RKO (cell line): ENCODE measurements around the gene DAPK1.
A peak's percentile ranks its signal among the peaks of the same experiment; 100 is the strongest.

ENCODE experiments used
- DNase-seq: peaks from one replicate; pipeline ENCODE4 v3.0.0-alpha.2; 2016; ENCODE audit warnings: low spot score

DAPK1 gene

GRCh38 chr9:87517732-87518131 lies 20.1 kb downstream of the DAPK1 start:
- no peak for DNase-seq

GRCh38 chr9:87518702-87519335 lies 21.2 kb downstream of the DAPK1 start:
- DNase-seq: no peak

- DNase-seq: no peak
Observed at GRCh38 chr9:87519461-87519860, 21.8 kb downstream of the DAPK1 start.

- no peak for DNase-seq
Observed at GRCh38 chr9:87520172-87520683, 22.6 kb downstream of the DAPK1 start.

- DNase-seq: no peak
Observed at GRCh38 chr9:87521834-87522233, 24.2 kb downstream of the DAPK1 start.

- no peak for DNase-seq
Observed at GRCh38 chr9:87524061-87524460, 26.4 kb downstream of the DAPK1 start.

GRCh38 chr9:87525546-87526303 lies 28.1 kb downstream of the DAPK1 start:
- no peak for DNase-seq

- DNase-seq: no peak
Observed at GRCh38 chr9:87527211-87527916, 29.7 kb downstream of the DAPK1 start.

GRCh38 chr9:87528969-87529368 lies 31.3 kb downstream of the DAPK1 start:
- no peak for DNase-seq

- DNase-seq: no peak
Observed at GRCh38 chr9:87529671-87530070, 32.0 kb downstream of the DAPK1 start.

- DNase-seq: no peak
Observed at GRCh38 chr9:87530716-87531115, 33.0 kb downstream of the DAPK1 start.

GRCh38 chr9:87531370-87532295 lies 34.0 kb downstream of the DAPK1 start:
- DNase-seq: no peak

GRCh38 chr9:87533271-87533670 lies 35.6 kb downstream of the DAPK1 start:
- DNase-seq: no peak

GRCh38 chr9:87534036-87534435 lies 36.4 kb downstream of the DAPK1 start:
- no peak for DNase-seq

- DNase-seq: no peak
Observed at GRCh38 chr9:87534957-87535356, 37.3 kb downstream of the DAPK1 start.

GRCh38 chr9:87535817-87536539 lies 38.3 kb downstream of the DAPK1 start:
- no peak for DNase-seq

- no peak for DNase-seq
Observed at GRCh38 chr9:87537625-87538024, 40.0 kb downstream of the DAPK1 start.

GRCh38 chr9:87540444-87541105 lies 42.9 kb downstream of the DAPK1 start:
- DNase-seq: no peak

- DNase-seq: no peak
Observed at GRCh38 chr9:87541663-87542062, 44.0 kb downstream of the DAPK1 start.

- peak; percentile 23 for DNase-seq
Observed at GRCh38 chr9:87542141-87542540, 44.5 kb downstream of the DAPK1 start.

- DNase-seq: no peak
Observed at GRCh38 chr9:87543251-87543650, 45.6 kb downstream of the DAPK1 start.
